ENCODE data around the gene CDR2.
"Not testable (repeated sequence)": the region's sequence is repeated elsewhere in the genome, so short reads cannot be mapped to it uniquely, and the experiment has no call there.

Gene CDR2

DNA sequence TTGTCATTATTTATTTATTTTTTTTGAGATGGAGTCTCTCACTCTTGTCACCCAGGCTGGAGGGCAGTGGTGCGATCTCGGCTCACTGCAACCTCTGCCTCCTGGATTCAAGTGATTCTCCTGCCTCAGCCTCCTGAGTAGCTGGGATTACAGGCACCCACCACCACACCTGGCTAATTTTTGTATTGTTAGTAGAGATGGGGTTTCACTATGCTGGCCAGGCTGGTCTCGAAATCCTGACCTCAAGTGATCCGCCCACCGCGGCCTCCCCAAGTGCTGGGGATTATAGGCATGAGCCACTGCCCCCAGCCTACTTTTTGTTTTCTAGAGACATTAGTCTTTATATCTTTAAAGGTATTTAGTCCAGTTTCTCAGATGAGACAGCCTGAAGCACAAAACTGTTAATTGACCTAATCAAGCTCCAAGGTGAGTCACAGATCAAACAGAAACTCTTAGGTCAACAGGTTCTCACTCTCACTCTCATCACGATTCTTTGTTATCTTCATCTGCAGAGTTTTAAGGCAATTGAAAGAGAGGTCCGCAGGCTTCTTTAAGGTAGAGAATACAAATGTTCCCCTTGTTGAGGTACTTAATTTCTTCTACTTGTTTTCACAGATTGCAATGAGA is 6.1 kb downstream of the CDR2 start:
- not testable (repeated sequence) for H3K9ac ChIP-seq (ENCODE audit: low read depth in 1 of 2, low read length in 2 of 2); H3K27me3 ChIP-seq (ENCODE audit: control insufficient read depth in 2 of 2, insufficient read depth in 2 of 2, low read length in 2 of 2); H3K4me3 ChIP-seq (ENCODE audit: low read length in 2 of 2); H3K9me3 ChIP-seq (ENCODE audit: control insufficient read depth in 2 of 2, low read length in 2 of 2)
- peaks cover 10 to 22% of the 10 kb centered on the region in 2 donors for H3K36me3 ChIP-seq (ENCODE audit: control insufficient read depth in 2 of 2, insufficient read depth in 2 of 2, low read length in 2 of 2)
- peak overlapping the region; percentile 46 to 58 for H3K27ac ChIP-seq (ENCODE audit: low read depth in 2 of 2, low read length in 2 of 2)
- peaks cover 26 to 47% of the 10 kb centered on the region in 2 donors for H3K4me1 ChIP-seq (ENCODE audit: control insufficient read depth in 2 of 2, insufficient read depth in 2 of 2, low read length in 2 of 2)

GRCh38 chr16:22366889-22367288 is 7.5 kb downstream of the CDR2 start:
- Histone ChIP-seq H3K4me3 (ENCODE audit: low read length in 2 of 2) (no peak overlapping the region), H3K9me3 (ENCODE audit: control insufficient read depth in 2 of 2, low read length in 2 of 2) (no peaks in the 10 kb centered on the region), H3K4me1 (ENCODE audit: control insufficient read depth in 2 of 2, insufficient read depth in 2 of 2, low read length in 2 of 2) (peaks cover 12 to 33% of the 10 kb centered on the region in 2 donors), H3K9ac (ENCODE audit: low read depth in 1 of 2, low read length in 2 of 2) (no peak overlapping the region), H3K27me3 (ENCODE audit: control insufficient read depth in 2 of 2, insufficient read depth in 2 of 2, low read length in 2 of 2) (no peaks in the 10 kb centered on the region), H3K27ac (ENCODE audit: low read depth in 2 of 2, low read length in 2 of 2) (no peak overlapping the region), H3K36me3 (ENCODE audit: control insufficient read depth in 2 of 2, insufficient read depth in 2 of 2, low read length in 2 of 2) (peaks cover 13 to 30% of the 10 kb centered on the region in 2 donors)

DNA sequence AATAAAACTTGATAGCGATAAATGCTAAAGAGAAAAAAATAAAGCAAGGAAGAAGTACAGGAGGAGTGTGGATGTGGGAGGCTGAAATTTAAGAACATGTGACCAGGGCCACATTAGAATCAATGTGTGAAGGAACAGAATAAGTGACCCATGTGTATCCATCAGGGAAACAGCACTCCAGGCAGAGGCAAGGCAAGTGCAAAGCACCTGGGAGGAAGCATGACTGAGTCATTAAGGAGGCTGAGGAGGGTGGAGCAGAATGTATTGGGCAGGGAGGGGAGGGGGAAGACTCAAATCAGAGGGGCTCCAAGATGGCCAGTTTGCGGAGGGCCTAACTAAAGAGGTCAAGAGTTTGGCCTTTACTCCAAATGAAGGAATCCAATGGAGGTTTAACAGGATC is 8.0 kb downstream of the CDR2 start:
- no peak overlapping the region for H3K27ac ChIP-seq (ENCODE audit: low read depth in 2 of 2, low read length in 2 of 2)
- no peak overlapping the region for H3K9ac ChIP-seq (ENCODE audit: low read depth in 1 of 2, low read length in 2 of 2)
- no peak overlapping the region for H3K4me3 ChIP-seq (ENCODE audit: low read length in 2 of 2)
- no peaks in the 10 kb centered on the region for H3K9me3 ChIP-seq (ENCODE audit: control insufficient read depth in 2 of 2, low read length in 2 of 2)
- H3K27me3 ChIP-seq (ENCODE audit: control insufficient read depth in 2 of 2, insufficient read depth in 2 of 2, low read length in 2 of 2): no peaks in the 10 kb centered on the region
- H3K36me3 ChIP-seq (ENCODE audit: control insufficient read depth in 2 of 2, insufficient read depth in 2 of 2, low read length in 2 of 2): peaks cover 13 to 30% of the 10 kb centered on the region in 2 donors
- peaks cover 9 to 29% of the 10 kb centered on the region in 2 donors for H3K4me1 ChIP-seq (ENCODE audit: control insufficient read depth in 2 of 2, insufficient read depth in 2 of 2, low read length in 2 of 2)

GRCh38 chr16:22364241-22364640 is 10.2 kb downstream of the CDR2 start:
- H3K4me1 ChIP-seq (ENCODE audit: control insufficient read depth in 2 of 2, insufficient read depth in 2 of 2, low read length in 2 of 2): peaks cover 0 to 8% of the 10 kb centered on the region in 2 donors
- no peak overlapping the region for H3K27ac ChIP-seq (ENCODE audit: low read depth in 2 of 2, low read length in 2 of 2)

GRCh38 chr16:22360963-22361659 is 13.3 kb downstream of the CDR2 start:
- H3K4me1 ChIP-seq (ENCODE audit: control insufficient read depth in 2 of 2, insufficient read depth in 2 of 2, low read length in 2 of 2): no peaks in the 10 kb centered on the region
- no peak overlapping the region for H3K9ac ChIP-seq (ENCODE audit: low read depth in 1 of 2, low read length in 2 of 2)
- H3K27ac ChIP-seq (ENCODE audit: low read depth in 2 of 2, low read length in 2 of 2): no peak overlapping the region
- no peak overlapping the region for H3K4me3 ChIP-seq (ENCODE audit: low read length in 2 of 2)
- H3K9me3 ChIP-seq (ENCODE audit: control insufficient read depth in 2 of 2, low read length in 2 of 2): no peaks in the 10 kb centered on the region
- H3K27me3 ChIP-seq (ENCODE audit: control insufficient read depth in 2 of 2, insufficient read depth in 2 of 2, low read length in 2 of 2): no peaks in the 10 kb centered on the region
- peaks cover 16 to 25% of the 10 kb centered on the region in 2 donors for H3K36me3 ChIP-seq (ENCODE audit: control insufficient read depth in 2 of 2, insufficient read depth in 2 of 2, low read length in 2 of 2)

More at GRCh38 chr16:22364241-22364640, 10.2 kb downstream of the CDR2 start:
- Histone ChIP-seq H3K9me3 (ENCODE audit: control insufficient read depth in 2 of 2, low read length in 2 of 2) (no peaks in the 10 kb centered on the region), H3K4me3 (ENCODE audit: low read length in 2 of 2) (no peak overlapping the region), H3K27me3 (ENCODE audit: control insufficient read depth in 2 of 2, insufficient read depth in 2 of 2, low read length in 2 of 2) (no peaks in the 10 kb centered on the region), H3K9ac (ENCODE audit: low read depth in 1 of 2, low read length in 2 of 2) (no peak overlapping the region), H3K36me3 (ENCODE audit: control insufficient read depth in 2 of 2, insufficient read depth in 2 of 2, low read length in 2 of 2) (peaks cover 16 to 30% of the 10 kb centered on the region in 2 donors)

DNA sequence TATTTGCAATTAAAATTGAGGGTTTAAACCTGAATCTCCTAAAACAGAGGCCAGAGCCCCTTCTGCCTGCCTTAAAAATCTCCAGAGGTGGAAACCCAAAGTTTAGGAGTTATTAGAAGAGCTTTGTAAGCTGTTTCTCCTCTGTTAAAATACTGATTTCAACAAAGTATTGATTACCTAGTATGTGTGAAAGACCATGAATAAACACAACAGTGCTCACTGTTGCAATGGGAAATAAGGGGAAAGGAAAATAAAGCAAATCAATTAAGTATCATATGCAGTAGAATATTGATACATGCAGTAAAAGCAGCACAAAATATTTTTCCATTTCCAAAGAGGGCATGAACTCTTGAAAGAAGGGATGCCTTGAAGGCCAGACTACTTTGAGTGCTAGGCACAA is 14.7 kb downstream of the CDR2 start:
- peaks cover 11 to 21% of the 10 kb centered on the region in 2 donors for H3K36me3 ChIP-seq (ENCODE audit: control insufficient read depth in 2 of 2, insufficient read depth in 2 of 2, low read length in 2 of 2)
- peaks cover 0 to 3% of the 10 kb centered on the region in 2 donors for H3K4me1 ChIP-seq (ENCODE audit: control insufficient read depth in 2 of 2, insufficient read depth in 2 of 2, low read length in 2 of 2)
- no peak overlapping the region for H3K27ac ChIP-seq (ENCODE audit: low read depth in 2 of 2, low read length in 2 of 2)
- no peak overlapping the region for H3K4me3 ChIP-seq (ENCODE audit: low read length in 2 of 2)
- no peaks in the 10 kb centered on the region for H3K9me3 ChIP-seq (ENCODE audit: control insufficient read depth in 2 of 2, low read length in 2 of 2)
- no peaks in the 10 kb centered on the region for H3K27me3 ChIP-seq (ENCODE audit: control insufficient read depth in 2 of 2, insufficient read depth in 2 of 2, low read length in 2 of 2)
- H3K9ac ChIP-seq (ENCODE audit: low read depth in 1 of 2, low read length in 2 of 2): no peak overlapping the region

DNA sequence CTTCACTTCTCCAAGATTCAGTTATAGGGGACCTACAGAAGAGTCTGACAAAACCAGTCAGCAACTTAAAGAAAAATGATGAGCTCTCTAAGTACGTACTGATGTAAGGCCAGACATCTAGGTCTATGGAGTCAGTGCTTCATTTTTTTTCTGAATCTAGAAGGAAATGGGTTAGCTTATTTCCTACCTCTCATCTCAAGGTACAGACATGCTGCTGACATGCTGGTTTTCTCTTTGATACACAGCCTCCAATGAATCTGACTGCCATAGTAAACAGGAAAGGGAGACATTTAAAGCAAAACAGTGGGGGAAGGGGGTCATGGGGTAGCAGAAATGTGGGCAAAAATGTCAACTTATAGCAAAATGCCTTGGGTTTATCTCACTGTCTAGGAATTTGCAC is 16.4 kb downstream of the CDR2 start:
- Histone ChIP-seq H3K36me3 (ENCODE audit: control insufficient read depth in 2 of 2, insufficient read depth in 2 of 2, low read length in 2 of 2) (peaks cover 5 to 7% of the 10 kb centered on the region in 2 donors), H3K27ac (ENCODE audit: low read depth in 2 of 2, low read length in 2 of 2) (peak overlapping the region; percentile 20 to 44), H3K4me3 (ENCODE audit: low read length in 2 of 2) (no peak overlapping the region), H3K27me3 (ENCODE audit: control insufficient read depth in 2 of 2, insufficient read depth in 2 of 2, low read length in 2 of 2) (no peaks in the 10 kb centered on the region), H3K4me1 (ENCODE audit: control insufficient read depth in 2 of 2, insufficient read depth in 2 of 2, low read length in 2 of 2) (peaks cover 13 to 14% of the 10 kb centered on the region in 2 donors), H3K9me3 (ENCODE audit: control insufficient read depth in 2 of 2, low read length in 2 of 2) (no peaks in the 10 kb centered on the region), H3K9ac (ENCODE audit: low read depth in 1 of 2, low read length in 2 of 2) (no peak overlapping the region)

DNA sequence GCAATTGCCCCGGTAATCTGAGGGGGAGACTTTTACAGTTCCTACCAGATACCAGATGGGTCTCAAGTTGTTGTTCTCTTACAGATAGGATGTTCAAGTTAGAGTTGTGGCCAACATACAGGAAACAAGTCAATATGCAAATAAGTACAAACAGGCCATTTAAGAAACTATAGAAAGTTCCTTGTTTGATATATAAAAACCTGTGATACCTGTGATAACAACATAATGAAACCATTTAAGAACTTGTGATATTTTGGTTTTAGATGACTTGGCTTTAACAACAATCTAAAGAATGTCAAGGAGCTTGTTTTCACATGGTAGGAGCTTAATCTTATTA is 16.8 kb downstream of the CDR2 start:
- Histone ChIP-seq H3K4me3 (ENCODE audit: low read length in 2 of 2) (no peak overlapping the region), H3K36me3 (ENCODE audit: control insufficient read depth in 2 of 2, insufficient read depth in 2 of 2, low read length in 2 of 2) (peaks cover 2 to 3% of the 10 kb centered on the region in 2 donors), H3K9me3 (ENCODE audit: control insufficient read depth in 2 of 2, low read length in 2 of 2) (no peaks in the 10 kb centered on the region), H3K9ac (ENCODE audit: low read depth in 1 of 2, low read length in 2 of 2) (peak overlapping the region in 1 of 2 donors; percentile 5), H3K27ac (ENCODE audit: low read depth in 2 of 2, low read length in 2 of 2) (peak overlapping the region; percentile 46 to 64), H3K27me3 (ENCODE audit: control insufficient read depth in 2 of 2, insufficient read depth in 2 of 2, low read length in 2 of 2) (no peaks in the 10 kb centered on the region), H3K4me1 (ENCODE audit: control insufficient read depth in 2 of 2, insufficient read depth in 2 of 2, low read length in 2 of 2) (peaks cover 14% of the 10 kb centered on the region in 2 donors)

- Histone ChIP-seq H3K4me1 (ENCODE audit: control insufficient read depth in 2 of 2, insufficient read depth in 2 of 2, low read length in 2 of 2) (peaks cover 14% of the 10 kb centered on the region in 2 donors), H3K27ac (ENCODE audit: low read depth in 2 of 2, low read length in 2 of 2) (peak overlapping the region; percentile 46 to 64), H3K36me3 (ENCODE audit: control insufficient read depth in 2 of 2, insufficient read depth in 2 of 2, low read length in 2 of 2) (peaks cover 0 to 3% of the 10 kb centered on the region in 2 donors), H3K9ac (ENCODE audit: low read depth in 1 of 2, low read length in 2 of 2) (peak overlapping the region in 1 of 2 donors; percentile 5), H3K27me3 (ENCODE audit: control insufficient read depth in 2 of 2, insufficient read depth in 2 of 2, low read length in 2 of 2) (no peaks in the 10 kb centered on the region), H3K4me3 (ENCODE audit: low read length in 2 of 2) (no peak overlapping the region), H3K9me3 (ENCODE audit: control insufficient read depth in 2 of 2, low read length in 2 of 2) (no peaks in the 10 kb centered on the region)
Measured at GRCh38 chr16:22356930-22357634, 17.3 kb downstream of the CDR2 start.

GRCh38 chr16:22355487-22355908 is 18.9 kb downstream of the CDR2 start:
- no peak overlapping the region for H3K4me3 ChIP-seq (ENCODE audit: low read length in 2 of 2)
- no peak overlapping the region for H3K27ac ChIP-seq (ENCODE audit: low read depth in 2 of 2, low read length in 2 of 2)
- peaks cover 0 to 3% of the 10 kb centered on the region in 2 donors for H3K36me3 ChIP-seq (ENCODE audit: control insufficient read depth in 2 of 2, insufficient read depth in 2 of 2, low read length in 2 of 2)
- H3K27me3 ChIP-seq (ENCODE audit: control insufficient read depth in 2 of 2, insufficient read depth in 2 of 2, low read length in 2 of 2): no peaks in the 10 kb centered on the region
- peaks cover 14% of the 10 kb centered on the region in 2 donors for H3K4me1 ChIP-seq (ENCODE audit: control insufficient read depth in 2 of 2, insufficient read depth in 2 of 2, low read length in 2 of 2)
- H3K9me3 ChIP-seq (ENCODE audit: control insufficient read depth in 2 of 2, low read length in 2 of 2): no peaks in the 10 kb centered on the region
- H3K9ac ChIP-seq (ENCODE audit: low read depth in 1 of 2, low read length in 2 of 2): no peak overlapping the region
